GM20431 (cell line): ENCODE measurements around the gene AZGP1.

ENCODE experiments used
- in situ Hi-C: fragments of 300-500 bp; cut with MseI, MboI; formaldehyde crosslinking; loops from one replicate; pipeline ENCODE4 v1.15.0; 2020; ENCODE audit warnings: low sequenced_read_pairs; ENCODE audit not compliant: unreplicated experiment

The AZGP1 gene

DNA sequence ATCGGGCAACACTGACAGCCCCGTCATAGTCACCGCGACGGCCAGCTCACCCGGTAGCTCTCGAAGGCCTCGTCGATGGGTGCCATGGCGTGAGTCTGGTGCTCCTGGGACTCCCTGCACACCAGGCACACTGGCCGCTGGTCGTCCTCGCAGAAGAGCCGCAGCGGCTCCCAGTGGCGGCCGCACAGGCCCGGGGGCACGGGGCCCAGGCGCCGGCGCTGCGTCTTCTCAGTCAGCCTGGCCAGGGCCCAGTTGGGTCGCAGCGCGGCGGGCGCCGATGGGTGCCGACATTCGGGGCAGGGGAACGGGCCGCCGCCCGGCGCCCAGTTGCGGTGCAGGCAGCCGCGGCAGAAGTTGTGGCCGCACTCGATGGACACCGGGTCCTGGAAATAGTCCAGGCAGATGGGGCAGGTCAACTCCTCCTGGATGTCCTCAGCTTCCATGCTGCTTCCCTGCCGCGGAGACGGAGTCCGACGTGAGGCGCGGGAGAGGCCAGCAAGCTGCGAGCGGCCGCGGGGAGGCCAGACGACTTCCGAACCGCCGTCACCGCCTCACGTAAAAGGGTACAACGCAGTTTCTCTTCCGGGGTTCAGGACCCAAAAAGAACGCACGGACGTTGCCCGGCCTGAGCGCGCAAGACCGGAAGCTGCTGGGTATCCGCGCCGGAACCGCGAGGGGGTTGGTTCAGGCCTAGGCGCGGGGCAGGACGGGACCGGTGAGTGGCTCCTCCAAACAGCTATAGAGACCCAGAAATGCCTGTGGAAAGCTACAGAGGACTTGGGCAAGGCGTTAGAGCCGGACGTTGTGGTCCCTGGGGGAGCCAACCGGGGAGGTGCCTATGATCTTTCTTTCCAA, 56.6 kb downstream of the AZGP1 start, which contains the start of gene TRIM4:
Gene TRIM4 (minus strand): TSS at position 572 of the 855 bp plus-strand sequence. CDS start 129 bp downstream, at position 443.
- in situ Hi-C loops: loop anchor here (10.0 kb wide), 1 partner anchor 66 kb away; no protein-coding TSS in a partner anchor
